OCI-M1 (cell line): ENCODE measurements around the gene NDUFA8.

Source experiments
- DNase-seq: peaks from one replicate; lab custom pipeline; 2025; lab: John Stamatoyannopoulos, UW

NDUFA8 gene

DNA sequence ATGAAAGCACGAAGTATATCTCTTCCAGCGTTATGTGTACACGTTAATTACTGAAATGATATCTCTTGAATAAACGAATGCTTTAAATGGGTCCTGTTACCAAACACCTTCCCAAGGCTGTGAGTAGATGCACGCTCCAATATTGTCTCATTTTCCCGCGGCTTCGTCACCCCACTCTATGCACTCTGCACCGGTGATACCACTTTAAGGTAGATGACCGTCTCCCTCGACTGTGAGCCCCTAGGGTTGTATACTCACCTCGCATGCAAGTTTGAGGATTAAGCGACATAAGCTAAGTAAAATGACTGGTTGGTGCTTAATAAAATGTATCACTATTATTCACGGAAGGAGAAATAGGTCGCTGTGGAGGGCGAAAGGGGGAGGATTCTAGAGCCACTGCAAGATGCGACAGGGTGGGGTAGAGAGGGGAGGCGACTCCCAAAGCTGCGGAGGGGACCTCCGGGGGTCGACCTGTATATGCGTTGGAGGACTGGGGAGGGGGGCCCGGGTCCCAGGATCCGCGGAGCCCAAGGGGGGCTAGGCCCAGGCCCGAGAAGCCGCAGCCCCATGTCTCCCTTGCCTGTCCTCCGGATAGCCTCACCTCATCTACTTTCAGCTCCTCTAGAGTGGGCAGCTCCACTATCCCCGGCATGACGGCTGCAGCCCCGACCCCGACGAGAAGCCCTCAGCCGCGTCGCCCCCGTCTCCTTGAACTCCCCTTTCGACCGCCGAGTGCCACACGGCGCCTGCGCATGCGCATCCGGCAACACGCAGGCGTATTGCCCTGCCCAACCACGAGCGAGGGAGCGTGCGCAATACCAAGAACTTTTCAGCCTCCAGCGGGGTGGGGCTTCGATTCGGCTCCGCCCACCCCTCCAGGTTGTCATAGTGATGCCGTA, at the start of gene NDUFA8, which contains the start of gene MORN5:
Gene NDUFA8 (minus strand): TSS at position 754 of the 899 bp plus-strand sequence. CDS start 102 bp downstream, at position 652.
Gene MORN5 (plus strand): TSS at position 883 of the 899 bp plus-strand sequence. CDS start 65 bp downstream, outside the sequence.
- peak; percentile 96 for DNase-seq

- DNase-seq = no peak
Measured at GRCh38 chr9:122207096-122207495, 47.5 kb upstream of the NDUFA8 start.

DNA sequence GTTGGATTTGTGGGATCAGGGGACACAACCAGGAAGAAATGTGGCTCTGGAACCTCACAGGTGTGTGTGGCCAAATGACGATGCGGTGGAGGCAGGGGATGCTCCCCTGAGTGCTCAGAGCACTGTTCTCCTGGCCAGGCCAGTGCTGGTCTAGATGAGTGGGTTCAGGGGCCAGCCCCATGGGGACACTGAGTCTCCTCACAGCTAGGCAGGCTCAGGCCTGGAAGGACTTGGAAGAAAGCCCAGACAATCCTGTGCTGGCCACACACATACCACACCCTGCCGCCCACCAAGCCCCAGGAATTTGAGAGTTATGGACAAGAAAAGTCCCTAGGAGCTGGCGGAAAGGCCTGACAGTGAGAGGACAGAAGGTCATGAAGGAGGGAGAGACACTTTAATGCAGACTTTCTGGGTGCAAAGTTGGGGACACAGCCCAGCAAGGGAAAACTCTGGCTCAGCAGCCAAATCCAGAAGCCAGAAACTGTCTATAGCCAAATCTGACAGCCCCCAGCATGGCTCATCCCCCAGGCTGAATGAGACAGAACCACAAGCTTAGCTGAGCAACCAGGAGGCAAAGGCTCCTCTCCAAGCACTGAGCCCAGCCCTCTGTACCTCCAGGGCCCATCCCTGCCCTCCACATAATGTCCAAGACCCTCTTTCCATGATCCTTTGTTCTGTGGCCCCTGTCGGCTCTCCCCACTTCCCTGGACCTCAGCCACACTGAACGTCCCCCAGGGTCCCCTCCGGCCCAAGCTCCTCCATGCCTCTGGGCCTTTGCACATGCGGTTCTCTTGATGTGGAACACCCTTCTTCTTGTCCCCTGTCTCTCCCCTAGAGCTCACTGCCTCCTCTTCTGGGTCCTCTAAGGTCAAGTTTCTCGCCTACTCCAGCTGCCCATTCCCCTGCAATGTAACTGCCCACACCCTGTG, 46.8 kb upstream of the NDUFA8 start:
- DNase-seq = no peak

- DNase-seq = no peak
Measured at GRCh38 chr9:122205176-122205575, 45.6 kb upstream of the NDUFA8 start.

GRCh38 chr9:122204491-122204890, 44.9 kb upstream of the NDUFA8 start:
- no peak for DNase-seq

DNA sequence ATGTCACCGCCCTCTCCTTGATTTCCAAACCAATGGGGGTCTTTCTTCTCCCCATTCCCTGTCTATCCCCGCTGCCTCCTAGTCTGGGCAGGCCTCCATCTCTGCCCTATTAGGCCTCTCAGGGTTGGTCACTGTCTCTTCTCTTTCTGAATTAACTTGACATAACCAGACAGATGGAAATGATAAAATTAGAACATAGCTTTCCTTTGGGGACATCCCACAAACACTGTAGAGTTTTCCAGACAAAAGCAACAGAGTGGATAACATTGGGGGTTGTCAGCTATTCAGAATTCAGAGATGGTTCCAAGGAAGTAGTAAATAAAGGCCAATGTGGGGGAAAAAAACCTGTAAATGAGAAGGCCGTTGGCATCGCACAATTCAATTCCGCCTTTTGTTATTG, 44.5 kb upstream of the NDUFA8 start:
- no peak for DNase-seq

DNA sequence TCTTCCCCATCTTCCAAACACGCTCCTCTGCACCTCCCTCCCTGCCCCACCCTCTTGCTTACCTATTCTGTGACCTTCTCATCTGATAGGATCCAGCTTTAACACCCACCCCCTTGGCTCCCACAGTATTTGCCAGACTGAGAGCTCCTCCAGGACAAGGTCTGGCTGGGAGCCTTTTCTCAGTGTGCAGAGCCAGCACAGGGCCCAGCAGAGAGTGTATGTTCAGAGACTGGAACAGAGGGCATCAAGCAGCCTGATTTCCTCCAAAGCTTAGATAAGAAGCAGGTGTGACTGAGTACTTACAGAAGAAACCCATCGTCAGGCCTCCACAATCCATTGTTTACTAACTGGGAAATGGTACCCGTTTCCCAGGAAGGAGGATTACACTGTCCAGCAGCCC, 42.5 kb upstream of the NDUFA8 start:
- no peak for DNase-seq

- no peak for DNase-seq
Measured at GRCh38 chr9:122201641-122202040, 42.1 kb upstream of the NDUFA8 start.

DNA sequence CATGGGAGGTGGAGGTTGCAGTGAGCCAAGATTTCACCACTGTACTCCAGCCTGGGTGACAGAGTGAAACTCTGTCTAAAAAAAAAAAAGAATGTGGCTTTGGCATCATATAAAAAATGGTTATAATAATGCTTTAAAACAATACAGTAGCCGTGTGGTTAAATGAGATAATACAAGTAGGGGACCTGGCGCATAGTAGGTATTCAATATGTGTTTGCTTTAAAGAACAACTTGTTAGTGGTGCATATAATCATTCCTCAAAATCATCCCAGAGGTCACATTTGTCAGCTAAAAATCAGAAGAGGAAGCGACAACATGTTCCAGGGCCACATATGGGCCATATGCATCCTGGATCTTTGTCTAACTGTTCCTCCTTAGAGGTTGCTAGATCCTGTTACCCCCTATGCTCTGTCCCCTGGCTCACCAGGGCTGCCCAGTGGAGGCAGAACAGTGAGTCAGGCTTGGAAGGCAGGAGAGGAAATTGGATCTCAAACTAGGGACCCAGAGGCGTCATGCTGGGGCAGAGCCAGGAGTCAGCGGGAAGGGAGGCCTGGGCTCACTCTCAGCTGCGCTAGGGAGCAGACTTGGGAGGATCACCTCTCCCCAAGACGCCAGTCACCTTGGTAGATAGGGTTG, 41.5 kb upstream of the NDUFA8 start:
- DNase-seq = no peak

GRCh38 chr9:122197882-122198281, 38.3 kb upstream of the NDUFA8 start:
- no peak for DNase-seq

GRCh38 chr9:122197426-122197825, 37.8 kb upstream of the NDUFA8 start:
- DNase-seq = no peak

DNA sequence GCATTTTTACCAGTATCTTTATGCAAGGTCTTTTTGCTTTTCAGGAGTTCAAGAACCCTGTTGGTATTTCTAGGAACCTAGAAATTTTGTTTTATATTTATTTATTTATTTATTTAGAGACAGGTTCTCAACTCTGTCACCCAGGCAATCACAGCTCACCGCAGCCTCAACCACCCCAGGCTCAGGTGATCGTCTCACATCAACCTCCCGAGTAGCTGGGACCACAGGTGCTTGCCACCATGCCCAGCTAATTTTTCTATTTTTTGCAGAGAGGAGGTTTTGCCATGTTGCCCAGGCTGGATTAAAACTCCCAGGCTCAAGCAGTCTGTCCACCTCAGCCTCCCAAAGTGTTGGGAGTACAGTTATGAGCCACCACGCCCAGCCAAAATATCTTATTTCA, 36.3 kb upstream of the NDUFA8 start:
- DNase-seq = no peak

DNA sequence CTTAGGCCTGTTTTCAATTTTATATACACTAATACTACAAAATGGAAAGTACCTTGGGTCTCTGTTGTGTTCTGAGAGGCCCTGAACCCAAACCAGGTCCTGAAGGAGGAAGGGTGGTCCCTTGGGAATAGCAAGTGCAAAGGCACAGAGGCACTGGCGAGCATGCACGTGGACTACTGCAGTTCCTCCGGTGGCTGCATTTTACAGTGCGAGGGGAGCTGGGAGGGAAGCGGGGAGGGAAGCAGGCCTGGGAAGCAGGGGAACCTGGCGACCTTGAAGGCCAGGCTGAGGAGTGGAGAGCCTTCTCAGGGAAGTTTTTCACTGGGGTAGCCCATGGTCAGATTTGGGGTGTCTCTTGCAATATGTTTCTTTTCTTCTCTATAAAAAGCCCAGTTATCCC, 34.1 kb upstream of the NDUFA8 start:
- DNase-seq = no peak

DNA sequence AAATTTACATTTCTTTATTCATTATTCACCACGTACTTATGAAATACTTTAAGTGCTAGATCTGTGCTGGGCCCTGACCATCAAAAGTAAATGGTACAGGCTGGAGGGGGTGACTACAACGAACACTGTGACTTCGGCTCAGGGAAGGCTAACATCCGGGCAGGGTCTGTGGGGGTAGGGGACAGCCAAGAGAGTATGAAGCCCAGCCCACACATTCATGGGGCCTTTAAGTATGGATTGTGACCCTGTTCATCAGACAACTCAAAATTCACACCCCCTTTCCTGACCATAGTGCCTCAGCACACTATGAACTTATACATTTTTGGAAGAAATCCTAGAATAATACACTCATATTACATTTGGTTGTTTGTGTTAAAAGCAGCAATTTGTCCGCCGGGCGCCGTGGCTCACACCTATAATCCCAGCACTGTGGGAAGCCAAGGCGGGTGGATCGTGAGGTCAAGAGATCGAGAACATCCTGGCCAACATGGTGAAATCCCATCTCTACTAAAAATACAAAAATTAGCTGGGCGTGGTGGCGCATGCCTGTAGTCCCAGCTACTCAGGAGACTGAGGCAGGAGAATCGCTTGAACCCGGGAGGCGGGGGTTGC, 33.4 kb upstream of the NDUFA8 start:
- no peak for DNase-seq

DNA sequence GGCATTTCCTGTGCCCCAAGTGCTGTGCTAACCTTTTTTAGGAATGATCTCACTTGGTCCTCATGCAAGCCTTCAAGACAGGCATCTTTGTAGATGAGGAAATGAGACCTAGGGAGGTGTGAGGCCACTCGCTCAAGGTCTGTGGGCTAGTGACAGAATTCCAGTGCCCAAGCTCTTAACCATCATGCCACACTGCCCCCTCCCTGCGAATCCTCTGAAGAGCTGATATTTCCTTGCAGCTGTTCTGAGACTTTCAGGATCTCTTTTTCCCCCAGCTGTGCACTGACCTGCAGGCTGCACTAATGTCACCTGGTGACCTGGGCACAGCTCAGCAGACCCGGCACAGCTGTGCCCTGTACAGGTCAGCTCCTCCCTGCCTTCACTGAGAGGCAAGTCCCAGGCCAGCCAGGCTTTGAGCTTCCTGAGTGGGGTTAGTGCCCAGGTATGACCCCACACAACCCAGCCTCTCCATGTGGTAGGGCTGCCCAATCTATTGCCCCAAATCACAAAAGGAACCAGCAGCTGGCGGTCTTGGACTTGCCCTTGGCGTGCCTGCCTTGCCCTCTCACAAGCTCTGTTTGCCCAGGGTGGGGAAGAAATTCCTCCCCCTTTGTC, 32.8 kb upstream of the NDUFA8 start:
- peak; percentile 6 for DNase-seq

DNA sequence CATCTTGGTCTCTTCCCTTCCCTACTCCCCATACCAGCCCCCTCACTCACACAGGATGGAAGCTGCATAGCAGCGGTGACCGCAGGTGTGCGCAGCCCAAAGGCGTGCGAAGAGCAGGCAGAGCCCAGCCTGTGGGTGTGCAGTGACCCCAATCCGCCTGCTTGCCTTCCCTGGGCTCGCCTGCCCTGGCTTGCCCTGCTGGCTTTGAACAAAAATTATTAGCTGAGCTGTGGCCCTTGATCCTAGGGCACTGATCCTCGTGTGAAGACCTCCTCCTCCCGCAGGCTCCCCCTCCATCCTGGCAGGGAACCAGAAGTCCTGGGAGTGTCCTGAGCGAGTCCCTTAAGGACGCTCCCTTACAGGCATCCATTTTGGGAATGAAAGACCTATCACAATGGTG, 32.0 kb upstream of the NDUFA8 start:
- no peak for DNase-seq

DNA sequence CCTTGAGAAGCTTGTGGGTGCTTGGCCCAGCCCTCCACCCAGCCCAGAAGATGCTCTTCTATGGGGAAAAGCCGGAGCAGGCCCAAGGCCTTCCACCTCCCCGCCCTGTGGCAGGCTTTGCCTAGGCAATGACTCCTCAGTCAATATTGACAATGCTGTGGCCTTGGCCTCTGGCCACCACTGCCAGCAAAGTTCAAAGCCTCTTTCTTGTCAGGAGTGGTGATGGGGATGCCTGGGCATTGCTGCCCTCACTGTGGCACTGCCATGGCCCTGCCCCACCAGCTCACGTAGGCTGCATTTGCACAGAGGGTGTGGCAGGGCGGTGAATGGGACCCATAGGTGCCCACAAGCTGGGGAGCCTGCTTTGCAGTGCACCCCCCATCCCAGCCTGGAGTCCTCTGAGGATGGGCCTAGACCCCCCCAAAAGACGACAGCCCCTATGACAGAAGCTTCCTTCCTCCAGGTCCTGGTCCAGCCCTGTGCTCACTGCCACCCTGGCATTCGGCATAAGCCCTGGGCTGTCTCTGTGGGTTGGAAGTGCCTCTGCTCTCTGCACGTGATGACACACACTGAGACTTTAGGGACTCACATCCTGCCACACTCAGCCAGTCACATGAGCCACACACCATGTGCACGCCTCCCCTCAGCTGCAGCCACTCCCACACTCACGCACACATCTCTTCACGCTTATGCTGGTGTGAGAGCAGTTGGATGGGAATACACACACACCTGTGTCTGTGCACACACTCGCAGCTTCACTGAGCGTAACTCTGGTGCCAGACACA, 31.2 kb upstream of the NDUFA8 start:
- no peak for DNase-seq

DNA sequence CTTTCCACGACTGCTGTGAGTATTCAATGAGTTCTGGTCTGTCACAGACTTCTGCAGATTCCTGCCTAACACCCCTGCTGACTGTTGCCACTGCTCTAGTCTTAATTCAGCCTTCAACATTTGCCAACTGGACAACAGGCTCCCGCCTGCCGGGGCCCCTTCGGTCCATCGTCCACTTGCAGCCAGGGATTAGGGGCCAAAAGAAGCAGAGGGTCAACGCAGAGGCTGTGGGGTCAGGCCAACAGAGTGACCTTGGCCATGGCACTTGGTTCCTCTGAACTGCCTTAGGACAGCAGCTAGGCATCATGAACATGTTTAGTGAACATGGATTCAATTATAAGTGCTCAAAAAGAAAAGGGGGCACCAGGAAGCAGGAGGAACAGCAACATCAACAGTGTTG, 28.8 kb upstream of the NDUFA8 start:
- DNase-seq = no peak

DNA sequence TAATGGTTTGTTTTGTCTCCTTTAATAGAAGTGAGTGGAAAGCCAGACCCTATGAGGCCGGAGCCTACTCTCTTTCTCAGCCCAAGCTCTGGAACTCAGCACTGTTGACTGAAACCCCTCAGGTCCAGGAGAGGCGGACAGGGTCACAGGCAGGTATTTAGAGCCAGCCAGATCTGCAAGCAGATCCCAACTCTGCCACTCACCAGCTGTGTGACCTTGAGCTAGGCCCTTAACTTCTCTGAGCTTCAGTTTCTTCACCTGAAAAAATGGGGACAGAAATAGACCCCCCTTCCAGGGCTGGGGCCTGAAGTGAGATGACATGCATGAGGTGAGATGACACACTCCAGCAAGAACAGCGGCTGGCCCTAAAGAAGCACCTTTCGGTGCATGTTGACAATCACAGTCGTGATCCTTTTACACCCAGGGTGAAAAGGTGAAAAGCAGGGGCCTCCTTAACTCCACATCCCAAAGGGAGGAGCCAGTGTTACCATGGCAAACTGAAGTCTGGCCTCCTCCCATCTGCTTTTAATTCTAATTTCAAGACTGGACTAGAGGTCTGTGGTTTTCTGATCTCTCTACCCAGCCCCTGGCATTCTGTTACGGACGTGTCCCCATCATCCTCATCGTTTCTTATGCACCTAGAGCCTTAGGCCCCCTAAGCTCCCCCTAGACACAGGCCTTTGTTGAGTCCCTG, 27.3 kb upstream of the NDUFA8 start:
- DNase-seq = no peak

DNA sequence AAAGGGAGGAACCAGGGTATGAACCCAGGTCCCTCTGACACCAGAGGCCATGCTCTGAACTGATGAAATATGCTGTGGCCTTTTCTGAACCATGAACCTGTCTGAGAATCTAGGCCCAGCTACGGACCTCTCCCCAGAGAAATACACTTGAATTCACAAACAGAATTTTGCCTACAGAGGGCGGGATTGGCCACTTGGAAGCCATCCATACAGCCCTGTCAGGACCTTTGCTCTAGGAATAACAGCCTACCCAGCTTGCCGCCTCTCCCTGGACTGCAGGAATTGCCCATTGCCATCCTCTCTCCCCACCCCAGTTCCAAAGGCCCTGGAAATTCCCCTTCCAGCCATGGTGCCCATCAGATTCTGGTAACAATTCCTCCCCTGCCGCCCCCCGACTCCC, 26.7 kb upstream of the NDUFA8 start:
- DNase-seq = no peak
